HG03460 (cell line): Measurements from ENCODE around the gene LBX1.

ENCODE experiments used
- ATAC-seq: cut with Tn5 transposase; IDR thresholded peaks from one replicate; pipeline ENCODE4 v1.9.1; 2021; ENCODE audit not compliant: unreplicated experiment

Gene LBX1

GRCh38 chr10:101229266-101230182 lies at the start of gene LBX1:
Gene LBX1 (minus strand): TSS chr10:101229463. CDS start chr10:101228815, 648 bp downstream.
- ATAC-seq = no peak

- no peak for ATAC-seq
Measured at GRCh38 chr10:101273741-101274140, 44.5 kb upstream of the LBX1 start.

- ATAC-seq = no peak
Measured at GRCh38 chr10:101273330-101273729, 44.1 kb upstream of the LBX1 start.

- ATAC-seq = no peak
Measured at GRCh38 chr10:101272229-101272868, 43.1 kb upstream of the LBX1 start.

- no peak for ATAC-seq
Measured at GRCh38 chr10:101270763-101271162, 41.5 kb upstream of the LBX1 start.

- no peak for ATAC-seq
Measured at GRCh38 chr10:101267776-101268175, 38.5 kb upstream of the LBX1 start.

- no peak for ATAC-seq
Measured at GRCh38 chr10:101267290-101267680, 38.0 kb upstream of the LBX1 start.

- ATAC-seq = no peak
Measured at GRCh38 chr10:101266381-101267289, 37.4 kb upstream of the LBX1 start.

GRCh38 chr10:101263150-101263752 lies 34.0 kb upstream of the LBX1 start:
- ATAC-seq = no peak

- no peak for ATAC-seq
Measured at GRCh38 chr10:101262147-101262546, 32.9 kb upstream of the LBX1 start.

- ATAC-seq = no peak
Measured at GRCh38 chr10:101261702-101262101, 32.4 kb upstream of the LBX1 start.

- no peak for ATAC-seq
Measured at GRCh38 chr10:101260764-101261481, 31.7 kb upstream of the LBX1 start.

- no peak for ATAC-seq
Measured at GRCh38 chr10:101258179-101258885, 29.1 kb upstream of the LBX1 start.

GRCh38 chr10:101257491-101257890 lies 28.2 kb upstream of the LBX1 start:
- ATAC-seq = no peak

- ATAC-seq = no peak
Measured at GRCh38 chr10:101257084-101257483, 27.8 kb upstream of the LBX1 start.

- no peak for ATAC-seq
Measured at GRCh38 chr10:101256387-101256786, 27.1 kb upstream of the LBX1 start.

- ATAC-seq = no peak
Measured at GRCh38 chr10:101250136-101250535, 20.9 kb upstream of the LBX1 start.

GRCh38 chr10:101249171-101249581 lies 19.9 kb upstream of the LBX1 start:
- no peak for ATAC-seq

GRCh38 chr10:101246639-101247038 lies 17.4 kb upstream of the LBX1 start:
- ATAC-seq = no peak
